ENCODE data around the gene FBN1. TPM values are rescaled to one million over a fixed set of nuclear protein-coding genes. Genes with fewer than 3 reads are reported as not detected.

The FBN1 gene
- total and polyA plus RNA-seq, 2 of the 13 experiments (the other 11 are each of a cell fraction or from before 2014, with no cell fraction given): 1.5 to 3.0 TPM

DNA sequence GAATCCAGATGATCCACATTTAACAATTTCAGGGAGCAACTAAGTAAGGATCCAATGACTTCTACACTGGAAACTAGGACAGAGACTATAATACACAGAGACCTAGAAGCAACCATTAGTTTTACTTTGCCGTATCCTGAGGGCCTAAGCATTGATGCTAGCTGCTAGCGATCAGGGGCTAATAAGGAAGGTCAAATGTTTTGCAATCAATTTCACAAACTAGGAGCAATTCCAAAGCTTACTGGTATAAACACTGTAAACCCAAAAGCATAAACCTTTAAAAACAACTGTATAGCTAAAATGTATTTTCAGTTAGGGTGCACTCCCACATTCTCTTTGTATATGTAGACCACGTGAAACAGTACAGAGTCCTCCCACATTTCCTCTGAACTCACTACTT lies 31.5 kb downstream of the FBN1 start:
- Histone ChIP-seq H4K20me1 (ENCODE audit: insufficient read depth, low read length) (no peaks in the 10 kb centered on the region), H2AFZ (ENCODE audit: low read length) (no peak overlapping the region), H3K27ac (ENCODE audit: extremely low read length, insufficient read depth, low read length) (no peak overlapping the region), H3K36me3 (replicated peaks in 1 of 2; ENCODE audit: control insufficient read depth in 1 of 2, insufficient read depth in 2 of 2, low read length in 2 of 2) (no peaks in the 10 kb centered on the region), H3K79me2 (ENCODE audit: insufficient read depth, low read length) (no peaks in the 10 kb centered on the region), H3K4me2 (ENCODE audit: low read depth, low read length) (no peak overlapping the region), H3K9ac (ENCODE audit: insufficient read depth, low read depth, low read length) (no peak overlapping the region), H3K27me3 (ENCODE audit: control insufficient read depth in 1 of 2, insufficient read depth in 2 of 2, low read length in 2 of 2) (no peaks in the 10 kb centered on the region), H3K4me1 (ENCODE audit: insufficient read depth, low read length) (no peaks in the 10 kb centered on the region), H3K9me3 (ENCODE audit: low read length) (no peaks in the 10 kb centered on the region), H3K4me3 (replicated peaks in 1 of 3; ENCODE audit: insufficient read depth in 1 of 3, low read depth in 2 of 3, low read length in 3 of 3) (no peak overlapping the region)
- WGBS (ENCODE audit: low lambda C conversion rate): 62% methylated on average over 3 of the region's 3 CpGs
- DNase-seq (ENCODE audit: low spot score) (no peak), FAIRE-seq (no peak), ATAC-seq (no peak)
- in situ Hi-C loops (cut with HindIII; ENCODE audit: extremely low pct_ligation_motif_present, low pct_unique_long_range_greater_than_20kb) (no loop called here), intact Hi-C loops (cut with micrococcal nuclease; ENCODE audit: unreplicated experiment) (no loop called here)
- ChIA-PET CTCF (ENCODE audit: low intra/inter-chr PET ratio, low total read pairs) (no interaction called here), POLR2A (no interaction called here)
- no TSS peak for BruUV-seq (replicated peaks)
- TF ChIP-seq, protein P1, sequence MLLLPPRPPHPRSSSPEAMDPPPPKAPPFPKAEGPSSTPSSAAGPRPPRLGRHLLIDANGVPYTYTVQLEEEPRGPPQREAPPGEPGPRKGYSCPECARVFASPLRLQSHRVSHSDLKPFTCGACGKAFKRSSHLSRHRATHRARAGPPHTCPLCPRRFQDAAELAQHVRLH (CRISPR knock-in tag; IDR thresholded peaks at IDR 0.05; ENCODE audit: borderline replicate concordance, low read depth): no peak
- TF ChIP-seq GTF2F1 (IDR thresholded peaks at IDR 0.05; ENCODE audit: low read length): no peak
- TF ChIP-seq DPF2 (CRISPR knock-in tag; IDR thresholded peaks at IDR 0.05; ENCODE audit: borderline replicate concordance, low read depth): no peak
- no peak for TF ChIP-seq MTERF4 (CRISPR knock-in tag; IDR thresholded peaks at IDR 0.05)

DNA sequence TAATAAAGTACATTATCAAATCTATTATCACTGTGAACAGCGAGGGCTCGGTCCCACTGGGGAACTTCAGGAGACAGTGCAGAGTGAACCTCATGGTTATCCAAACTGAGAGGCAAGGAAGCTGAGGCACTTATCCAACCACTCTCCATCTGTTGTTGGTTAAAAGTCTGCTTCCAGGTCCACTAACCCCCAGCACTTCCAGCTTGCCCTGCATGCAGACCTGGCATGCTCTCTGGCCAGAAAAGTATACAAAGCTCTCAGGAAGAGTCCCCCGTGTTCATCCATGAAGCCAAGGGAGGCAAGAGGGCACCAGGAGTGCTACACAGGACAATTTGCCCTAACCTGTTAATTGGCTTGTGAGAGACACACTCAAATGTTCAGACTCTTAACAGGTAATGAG lies 36.0 kb downstream of the FBN1 start:
- Histone ChIP-seq H4K20me1 (ENCODE audit: insufficient read depth, low read length) (no peaks in the 10 kb centered on the region), H3K27ac (ENCODE audit: extremely low read length, insufficient read depth, low read length) (no peak overlapping the region), H2AFZ (ENCODE audit: low read length) (no peak overlapping the region), H3K4me2 (ENCODE audit: low read depth, low read length) (no peak overlapping the region), H3K4me3 (replicated peaks in 1 of 3; ENCODE audit: insufficient read depth in 1 of 3, low read depth in 2 of 3, low read length in 3 of 3) (no peak overlapping the region), H3K27me3 (ENCODE audit: control insufficient read depth in 1 of 2, insufficient read depth in 2 of 2, low read length in 2 of 2) (no peaks in the 10 kb centered on the region), H3K9ac (ENCODE audit: insufficient read depth, low read depth, low read length) (no peak overlapping the region), H3K36me3 (replicated peaks in 1 of 2; ENCODE audit: control insufficient read depth in 1 of 2, insufficient read depth in 2 of 2, low read length in 2 of 2) (no peaks in the 10 kb centered on the region), H3K79me2 (ENCODE audit: insufficient read depth, low read length) (no peaks in the 10 kb centered on the region), H3K4me1 (ENCODE audit: insufficient read depth, low read length) (peaks cover 9% of the 10 kb centered on the region; the same call in 1 of the 2 replicates), H3K9me3 (ENCODE audit: low read length) (no peaks in the 10 kb centered on the region)
- DNase-seq (ENCODE audit: low spot score) (no peak), ATAC-seq (no peak), FAIRE-seq (no peak)
- 57% methylated on average over 3 of the region's 3 CpGs for WGBS (ENCODE audit: low lambda C conversion rate)
- TF ChIP-seq ATF5 (CRISPR knock-in tag; IDR thresholded peaks at IDR 0.05; ENCODE audit: low read depth) (no peak), ZNF614 (CRISPR knock-in tag; IDR thresholded peaks at IDR 0.05; ENCODE audit: borderline replicate concordance) (no peak), ETV6 (CRISPR knock-in tag; conservative IDR thresholded peaks at IDR 0.05) (no peak), TOPORS (CRISPR knock-in tag; IDR thresholded peaks at IDR 0.05) (no peak), SNAI1 (CRISPR knock-in tag; IDR thresholded peaks at IDR 0.05; ENCODE audit: borderline replicate concordance) (no peak)
- CTCF ChIA-PET (ENCODE audit: low intra/inter-chr PET ratio, low total read pairs): no interaction called here
- no TSS peak for BruUV-seq (replicated peaks)
- POLR2A ChIA-PET: no interaction called here
- in situ Hi-C loops (cut with HindIII; ENCODE audit: extremely low pct_ligation_motif_present, low pct_unique_long_range_greater_than_20kb) (no loop called here), intact Hi-C loops (cut with micrococcal nuclease; ENCODE audit: unreplicated experiment) (no loop called here)
